Colonic mucosa (tissue), 4 donors: ENCODE results near the gene POMC. TPM values are rescaled to one million over a fixed set of nuclear protein-coding genes. Genes with fewer than 3 reads are reported as not detected.

ENCODE experiments used
- DNase-seq: peaks from one replicate; pipeline ENCODE4 v3.0.0-alpha.2; 2020
- H3K27ac ChIP-seq: fragments of 200-600 bp; one replicate; pipeline ENCODE4 v1.8.0; 2021
- H3K27me3 ChIP-seq: fragments of 200-600 bp; one replicate; pipeline ENCODE4 v1.8.0; 2021
- H3K36me3 ChIP-seq: fragments of 200-600 bp; one replicate; pipeline ENCODE4 v1.8.0; 2021
- H3K4me1 ChIP-seq: fragments of 200-600 bp; one replicate; pipeline ENCODE4 v1.8.0; 2021; ENCODE audit warnings: mild to moderate bottlenecking
- H3K4me3 ChIP-seq: fragments of 200-600 bp; one replicate; pipeline ENCODE4 v1.8.0; 2021
- H3K9ac ChIP-seq, 2 donors: one replicate each; pipeline ENCODE4 v1.7.0; 2013; ENCODE audit warnings: control low read depth in 2 of 2, low read depth in 2 of 2, low read length in 2 of 2
- H3K9me3 ChIP-seq: fragments of 200-600 bp; one replicate; pipeline ENCODE4 v1.8.0; 2021
- CTCF ChIP-seq: fragments of 200-600 bp; IDR thresholded peaks from one replicate; pipeline ENCODE4 v1.8.0; 2022; ENCODE audit warnings: antibody characterized with exemption, mild to moderate bottlenecking
- intact Hi-C: fragments of 100-400 bp; cut with DNase I; formaldehyde crosslinking; loops from one replicate; pipeline ENCODE4 v1.14.1; 2022
- total RNA-seq, 2 donors: library from RNA; stranded (reverse); fragmentation: NEBNext Ultra II Directional in 1 of 2; extraction: Animal tissue kit (Norgen Biotek cat#: 25700) in 1 of 2; gene quantifications; one replicate each; pipeline ENCODE4 v1.2.1, GENCODE V29; 2021
- donor health status: healthy.
- donor health status: DM: no; HTN: no; CAD: no.
- donor health status: DM: no; HTN: no; CAD: no.

Gene POMC
- total RNA-seq, 2 donors from 2014 or later, result 0.53 to 1.8 TPM

- no peak for DNase-seq
- intact Hi-C loops, result no loop called here
- TF ChIP-seq CTCF, result no peak
Observed at GRCh38 chr2:25116956-25117355, 51.4 kb downstream of the POMC start.

GRCh38 chr2:25115902-25116301, 52.5 kb downstream of the POMC start:
- no peak for DNase-seq
- no peaks in the 10 kb centered on the region for H3K27me3 ChIP-seq
- H3K36me3 ChIP-seq, result no peaks in the 10 kb centered on the region
- intact Hi-C loops, result no loop called here
- no peak for TF ChIP-seq CTCF
- H3K9ac ChIP-seq, result no peak overlapping the region
- H3K9me3 ChIP-seq, result no peaks in the 10 kb centered on the region
- H3K27ac ChIP-seq, result no peak overlapping the region
- no peak overlapping the region for H3K4me3 ChIP-seq
- H3K4me1 ChIP-seq, result no peaks in the 10 kb centered on the region

More at GRCh38 chr2:25116956-25117355, 51.4 kb downstream of the POMC start:
- H3K4me1 ChIP-seq, result no peaks in the 10 kb centered on the region
- no peak overlapping the region for H3K27ac ChIP-seq
- no peak overlapping the region for H3K4me3 ChIP-seq
- no peaks in the 10 kb centered on the region for H3K36me3 ChIP-seq
- no peaks in the 10 kb centered on the region for H3K9me3 ChIP-seq
- no peaks in the 10 kb centered on the region for H3K27me3 ChIP-seq
- no peak overlapping the region for H3K9ac ChIP-seq

- no peak overlapping the region for H3K27ac ChIP-seq
- no peak for TF ChIP-seq CTCF
- intact Hi-C loops, result no loop called here
- H3K4me1 ChIP-seq, result no peaks in the 10 kb centered on the region
- H3K36me3 ChIP-seq, result no peaks in the 10 kb centered on the region
- no peak overlapping the region for H3K4me3 ChIP-seq
- no peak overlapping the region for H3K9ac ChIP-seq
- no peaks in the 10 kb centered on the region for H3K27me3 ChIP-seq
- DNase-seq, result no peak
- H3K9me3 ChIP-seq, result no peaks in the 10 kb centered on the region
Observed at GRCh38 chr2:25115249-25115883, 53.0 kb downstream of the POMC start.

- no peaks in the 10 kb centered on the region for H3K4me1 ChIP-seq
- H3K36me3 ChIP-seq, result no peaks in the 10 kb centered on the region
- no peak overlapping the region for H3K4me3 ChIP-seq
- intact Hi-C loops, result no loop called here
- no peak overlapping the region for H3K9ac ChIP-seq
- DNase-seq, result no peak
- no peaks in the 10 kb centered on the region for H3K27me3 ChIP-seq
- TF ChIP-seq CTCF, result no peak
- H3K9me3 ChIP-seq, result no peaks in the 10 kb centered on the region
- no peak overlapping the region for H3K27ac ChIP-seq
Observed at GRCh38 chr2:25112113-25112512, 56.3 kb downstream of the POMC start.

Other genes starting within 250 kb of the POMC start
- gene ADCY3, start 248.3 kb downstream of the POMC start, total RNA-seq, result 10 to 100 TPM; 25.2 to 33.7 TPM
- gene DNAJC27, start 196.6 kb downstream of the POMC start, total RNA-seq, result 1 to 10 TPM; 3.4 to 3.9 TPM
- gene EFR3B, start 126.5 kb downstream of the POMC start, total RNA-seq, result 1 to 10 TPM; 1.7 to 1.8 TPM
- gene DNMT3A, start 173.3 kb upstream of the POMC start, total RNA-seq, result 10 to 100 TPM; 30.8 to 44.5 TPM